Motor neuron (in vitro differentiated cells): ENCODE results near the gene PIAS4. TPM values are rescaled to one million over a fixed set of nuclear protein-coding genes. Genes with fewer than 3 reads are reported as not detected.

ENCODE experiments used
- ATAC-seq, 8 experiments: fragments of 200-7000 bp; cut with Tn5 transposase; replicated peaks in 6 of 8; 2 replicates each; pipeline ENCODE4 v1.8.0; 2021; ENCODE audit warnings: mild to moderate bottlenecking in 8 of 8, moderate library complexity in 8 of 8
- H3K27ac ChIP-seq, 2 donors: fragments of 250-450 bp; sonication (Bioruptor Pico); 2 replicates each; pipeline ENCODE4 v1.9.0; 2021; ENCODE audit warnings: antibody characterized with exemption in 2 of 2, mild to moderate bottlenecking in 2 of 2, moderate library complexity in 1 of 2
- H3K4me1 ChIP-seq, 2 donors: fragments of 250-450 bp; sonication (Bioruptor Pico); replicated peaks in 1 of 2; 2 replicates each; pipeline ENCODE4 v1.6.1; 2021; ENCODE audit warnings: antibody characterized with exemption in 2 of 2, mild to moderate bottlenecking in 2 of 2, moderate library complexity in 1 of 2
- H3K4me3 ChIP-seq, 5 donors: fragments of 250-450 bp; sonication (Bioruptor Pico); 2 replicates each; pipeline ENCODE4 v1.9.0; 2021; ENCODE audit warnings: antibody characterized with exemption in 5 of 5, mild to moderate bottlenecking in 5 of 5, moderate library complexity in 4 of 5
- WGBS, 10 experiments: fragments of 450-650 bp; shearing (Covaris generic); methylation state at CpG; one replicate each; pipeline ENCODE4 v1.0.0; 2022; 5-methylcytosine and 5-hydroxymethylcytosine counted together
- in situ Hi-C, 9 experiments: fragments of 400-800 bp; cut with MboI; loops; one replicate each; pipeline ENCODE4 v1.15.0; 2021; ENCODE audit warnings: low sequenced_read_pairs in 9 of 9, low pct_unique_long_range_greater_than_20kb in 2 of 9; ENCODE audit not compliant: unreplicated experiment in 9 of 9
- total RNA-seq, 8 experiments: library from RNA; unstranded; fragments of 300-600 nt; gene quantifications; 2 replicates each; pipeline versions ENCODE4 v1.2.3 to v1.2.4, GENCODE V29; 2022

The PIAS4 gene
- total RNA-seq, 8 experiments from 2014 or later = 11.6 to 31.8 (median 22.6) TPM

DNA sequence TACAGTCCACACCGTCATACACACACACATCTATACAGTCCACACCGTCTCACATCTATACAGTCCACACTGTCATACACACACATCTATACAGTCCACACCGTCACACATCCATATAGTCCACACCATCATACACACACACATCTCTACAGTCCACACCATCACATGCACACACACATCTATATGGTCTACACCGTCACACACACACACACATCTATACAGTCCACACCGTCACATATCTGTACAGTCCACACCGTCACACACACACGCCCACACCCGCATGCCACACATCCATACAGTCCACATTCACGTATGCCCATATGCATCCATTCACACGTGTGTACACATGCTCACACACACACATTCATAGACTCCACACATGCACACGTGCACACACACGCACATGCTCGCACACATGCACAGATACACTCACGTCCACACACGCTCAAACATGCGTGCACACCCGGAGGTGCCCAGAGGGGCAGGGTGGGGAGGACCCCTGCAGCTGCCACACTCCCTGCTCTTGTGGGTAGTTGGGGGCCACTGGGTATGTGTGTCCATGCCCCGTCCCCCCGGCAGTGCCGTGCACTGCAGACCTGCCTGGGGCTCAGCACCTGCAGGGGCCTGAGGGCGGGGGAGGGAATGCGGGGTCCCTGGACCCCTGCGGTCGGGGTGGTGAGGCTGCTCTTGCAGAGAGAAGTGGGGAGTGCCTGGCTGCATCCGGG, 29.2 kb downstream of the PIAS4 start:
- in situ Hi-C loops = no loop called here
- Histone ChIP-seq H3K4me3 (no peak overlapping the region), H3K27ac (no peak overlapping the region), H3K4me1 (peaks cover 0 to 5% of the 10 kb centered on the region in 2 donors)
- WGBS, 10 experiments = 94 to 100% methylated on average over 1 to 8 of the region's 25 CpGs; no CpG with 5 or more reads in 8 of the 10 experiments
- ATAC-seq = peak in 2 of 8 experiments; percentile 6 to 7

- Histone ChIP-seq H3K4me1 (peaks cover 0 to 5% of the 10 kb centered on the region in 2 donors), H3K27ac (no peak overlapping the region), H3K4me3 (no peak overlapping the region)
- in situ Hi-C loops = no loop called here
- ATAC-seq = peak in 1 of 8 experiments; percentile 7
- WGBS, 10 experiments = 80 to 100% (median 89%) methylated on average over 1 to 5 of the region's 54 CpGs; no CpG with 5 or more reads in 4 of the 10 experiments
Observed at GRCh38 chr19:4037301-4037949, 29.9 kb downstream of the PIAS4 start.

- 68 to 100% (median 100%) methylated on average over 3 to 4 of the region's 33 CpGs; no CpG with 5 or more reads in 7 of the 10 experiments for WGBS, 10 experiments
- no peak overlapping the region for H3K4me3 ChIP-seq
- in situ Hi-C loops = no loop called here
- ATAC-seq = no peak
- H3K27ac ChIP-seq = no peak overlapping the region
- H3K4me1 ChIP-seq = peaks cover 0 to 5% of the 10 kb centered on the region in 2 donors
Observed at GRCh38 chr19:4038057-4038456, 30.5 kb downstream of the PIAS4 start.

DNA sequence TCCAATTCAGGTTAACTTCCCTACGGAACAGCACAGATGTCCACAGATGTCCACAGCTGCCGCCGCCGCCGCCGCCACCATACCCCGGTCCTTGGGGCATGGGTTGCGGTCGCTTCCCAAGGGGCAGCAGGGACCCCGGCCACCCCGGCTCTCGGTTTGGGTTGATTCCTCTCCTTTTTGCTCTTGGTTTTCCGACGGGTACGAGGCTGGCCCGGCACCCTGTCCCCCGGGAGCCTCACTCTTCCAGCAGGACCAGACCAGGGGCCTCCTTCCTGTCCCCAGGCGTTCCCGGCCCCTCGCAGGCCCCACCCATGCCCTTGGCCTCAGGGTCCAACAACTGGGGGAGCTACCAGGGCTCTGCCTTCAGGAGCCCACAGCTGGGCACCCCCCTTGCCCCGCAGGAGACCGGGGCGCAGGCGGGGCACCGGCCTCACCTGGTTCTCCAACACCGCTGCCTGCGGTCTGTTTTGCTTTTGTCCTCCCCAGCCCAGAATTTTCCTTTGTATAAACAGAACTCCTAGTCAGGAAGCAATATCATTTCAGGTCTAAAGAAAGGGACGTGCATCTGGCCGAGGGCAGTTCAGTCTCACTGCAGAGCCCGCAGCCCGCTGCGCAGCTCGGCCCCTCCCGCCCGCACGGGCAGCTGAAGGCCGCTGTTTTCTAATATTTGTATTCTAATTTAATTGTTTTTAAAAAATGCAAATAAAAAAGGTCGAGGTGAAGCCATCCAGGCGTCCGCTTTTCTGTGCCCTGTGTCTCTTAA, 31.3 kb downstream of the PIAS4 start:
- in situ Hi-C loops = no loop called here
- Histone ChIP-seq H3K4me1 (peaks cover 0 to 5% of the 10 kb centered on the region in 2 donors), H3K27ac (peak overlapping the region in 1 of 2 donors; percentile 55), H3K4me3 (no peak overlapping the region)
- no peak for ATAC-seq
- 60 to 100% (median 90%) methylated on average over 2 to 8 of the region's 40 CpGs; no CpG with 5 or more reads in 4 of the 10 experiments for WGBS, 10 experiments

DNA sequence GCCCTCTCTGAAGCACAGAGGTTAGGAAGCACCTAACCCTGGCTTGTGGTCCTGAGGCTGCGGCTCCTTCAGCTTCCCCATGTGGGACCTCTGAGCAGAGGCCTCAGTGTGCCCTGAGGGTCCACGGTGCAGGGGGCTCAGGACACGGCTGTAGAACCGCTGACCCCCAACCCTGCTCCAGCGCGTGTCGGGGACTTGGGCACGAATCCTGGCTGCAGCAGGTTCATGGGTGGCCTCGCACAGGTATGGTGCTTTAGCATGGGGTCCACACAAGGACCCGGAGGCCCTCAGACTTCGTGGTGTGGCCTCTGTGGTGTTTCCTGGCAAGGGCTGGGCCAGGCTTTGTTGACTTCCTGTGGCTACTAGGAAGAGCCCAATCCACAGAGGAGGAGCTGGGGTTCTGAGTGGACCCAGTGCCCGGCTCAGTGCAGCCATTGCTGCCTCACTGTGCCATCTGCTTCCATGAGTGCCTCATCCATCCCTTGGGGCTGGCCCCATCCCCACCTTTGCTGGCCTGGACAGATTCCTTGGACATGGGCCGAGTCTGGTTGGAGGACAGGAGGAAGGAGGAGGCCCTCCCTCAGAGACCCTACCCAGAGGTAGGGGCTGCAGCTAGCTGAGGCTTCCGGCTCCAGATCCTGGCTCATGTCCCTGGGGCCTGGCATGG, 34.7 kb downstream of the PIAS4 start:
- 68 to 100% (median 99%) methylated on average over 1 to 6 of the region's 14 CpGs; no CpG with 5 or more reads in 6 of the 10 experiments for WGBS, 10 experiments
- no peak overlapping the region for H3K27ac ChIP-seq
- no peak overlapping the region for H3K4me3 ChIP-seq
- ATAC-seq = peak in 5 of 8 experiments; percentile 11 to 30 (median 12)
- in situ Hi-C loops = no loop called here
- peaks cover 5 to 8% of the 10 kb centered on the region in 2 donors for H3K4me1 ChIP-seq

GRCh38 chr19:4042731-4043082, 35.2 kb downstream of the PIAS4 start:
- 70 to 100% (median 88%) methylated on average over 1 to 5 of the region's 14 CpGs; no CpG with 5 or more reads in 6 of the 10 experiments for WGBS, 10 experiments
- in situ Hi-C loops = no loop called here
- Histone ChIP-seq H3K4me1 (peaks cover 5 to 8% of the 10 kb centered on the region in 2 donors), H3K27ac (no peak overlapping the region), H3K4me3 (no peak overlapping the region)
- peak in 4 of 8 experiments; percentile 9 to 17 (median 16) for ATAC-seq

DNA sequence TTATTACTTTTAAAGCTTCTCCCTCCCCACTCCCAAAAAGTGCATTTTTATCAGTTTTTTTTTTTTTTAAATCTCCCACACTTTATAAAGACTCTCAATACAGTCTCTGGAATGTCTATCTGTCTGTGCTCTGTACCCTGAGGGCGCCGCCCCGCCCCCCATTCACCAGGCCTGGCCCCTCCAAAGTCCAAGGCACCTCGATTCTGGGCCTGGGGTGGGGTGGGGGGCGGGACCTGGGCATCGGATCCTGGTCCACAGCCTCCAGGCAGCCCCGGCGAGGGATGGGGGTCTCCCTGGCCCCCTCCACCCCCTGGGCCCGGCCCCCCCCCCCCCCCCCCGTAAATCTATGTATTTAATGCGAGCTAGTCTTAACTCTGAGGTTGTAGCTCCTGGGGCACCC, 35.9 kb downstream of the PIAS4 start:
- Histone ChIP-seq H3K27ac (no peak overlapping the region), H3K4me3 (no peak overlapping the region), H3K4me1 (peaks cover 5 to 8% of the 10 kb centered on the region in 2 donors)
- no peak for ATAC-seq
- WGBS, 10 experiments = 70 to 94% (median 84%) methylated on average over 3 to 4 of the region's 11 CpGs; no CpG with 5 or more reads in 7 of the 10 experiments
- in situ Hi-C loops = no loop called here

GRCh38 chr19:4043966-4044715, 36.6 kb downstream of the PIAS4 start:
- in situ Hi-C loops = no loop called here
- WGBS, 10 experiments = 81 to 100% (median 96%) methylated on average over 2 to 10 of the region's 31 CpGs; no CpG with 5 or more reads in 2 of the 10 experiments
- H3K4me3 ChIP-seq = no peak overlapping the region
- peaks cover 4 to 5% of the 10 kb centered on the region in 2 donors for H3K4me1 ChIP-seq
- ATAC-seq = no peak
- no peak overlapping the region for H3K27ac ChIP-seq

- H3K4me1 ChIP-seq = peaks cover 3 to 5% of the 10 kb centered on the region in 2 donors
- ATAC-seq = peak in 5 of 8 experiments; percentile 10 to 60 (median 24)
- WGBS, 10 experiments = 61% methylated on average over 3 of the region's 21 CpGs; no CpG with 5 or more reads in 9 of the 10 experiments
- no peak overlapping the region for H3K27ac ChIP-seq
- in situ Hi-C loops = no loop called here
- no peak overlapping the region for H3K4me3 ChIP-seq
Observed at GRCh38 chr19:4044990-4045465, 37.5 kb downstream of the PIAS4 start.

DNA sequence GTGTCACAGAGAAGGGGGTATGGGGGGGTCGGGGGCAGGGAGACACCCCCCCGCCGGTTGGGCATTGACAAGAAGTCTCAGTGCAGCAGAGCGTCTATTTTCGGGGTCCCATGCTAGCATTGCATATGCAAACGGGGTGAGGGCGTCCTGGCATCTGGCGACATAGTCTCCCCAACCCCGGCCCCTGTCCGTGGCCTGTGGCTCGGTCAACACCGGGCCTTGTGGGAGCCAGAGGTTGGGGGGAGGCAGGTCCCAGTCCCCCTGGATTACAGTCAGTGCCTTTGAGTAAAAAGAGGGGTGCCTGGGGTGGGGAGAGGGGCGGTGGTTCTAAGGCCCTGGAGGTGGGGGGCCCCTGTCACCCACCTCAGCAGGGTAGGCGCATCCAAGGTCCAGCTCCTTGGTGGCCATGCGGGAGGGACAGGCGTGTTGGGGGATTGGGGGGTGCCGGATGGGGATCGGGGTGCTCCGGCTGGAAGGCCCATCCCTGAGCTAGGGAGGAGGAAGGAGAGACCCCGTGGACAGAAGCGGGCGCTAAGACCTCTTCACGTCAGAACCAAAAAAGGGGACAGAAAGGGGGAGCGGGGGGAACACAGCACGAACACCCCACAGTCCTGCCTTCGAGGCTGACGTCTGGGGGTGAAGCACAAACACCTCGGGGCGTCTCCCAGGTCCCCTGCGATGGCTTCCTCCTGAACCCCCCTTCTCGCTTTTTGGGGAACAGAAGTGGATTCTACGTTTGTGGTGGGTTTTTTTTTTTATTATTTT, 38.2 kb downstream of the PIAS4 start:
- Histone ChIP-seq H3K4me1 (peaks cover 3 to 5% of the 10 kb centered on the region in 2 donors), H3K4me3 (no peak overlapping the region), H3K27ac (peak overlapping the region in 1 of 2 donors; percentile 20)
- 70 to 100% (median 97%) methylated on average over 1 to 7 of the region's 32 CpGs; no CpG with 5 or more reads in 3 of the 10 experiments for WGBS, 10 experiments
- peak in 2 of 8 experiments; percentile 10 to 12 for ATAC-seq
- in situ Hi-C loops = no loop called here

DNA sequence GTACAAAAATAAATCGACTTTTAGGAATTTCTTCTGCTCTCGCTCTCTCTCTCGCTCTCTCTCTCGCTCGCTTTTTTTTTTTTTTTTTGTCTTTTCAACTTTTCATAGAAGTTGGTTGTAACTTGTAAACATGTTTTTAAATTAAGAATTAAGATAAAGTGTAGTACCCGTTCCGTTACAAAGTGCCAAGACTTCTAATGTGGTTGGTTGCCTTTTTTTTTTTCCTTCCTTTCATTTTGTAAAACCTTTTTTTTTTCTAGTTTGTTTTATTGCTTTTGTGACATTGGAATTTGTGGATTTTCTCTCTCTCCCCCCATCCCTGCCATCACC, 38.8 kb downstream of the PIAS4 start:
- in situ Hi-C loops = no loop called here
- no peak for ATAC-seq
- 80 to 100% (median 94%) methylated on average over 1 to 7 of the region's 7 CpGs for WGBS, 10 experiments
- H3K4me1 ChIP-seq = peaks cover 3 to 5% of the 10 kb centered on the region in 2 donors
- no peak overlapping the region for H3K4me3 ChIP-seq
- no peak overlapping the region for H3K27ac ChIP-seq
